GM21515 (cell line): ENCODE results near the gene ESCO1.

Experiments
- ATAC-seq: cut with Tn5 transposase; IDR thresholded peaks from one replicate; pipeline ENCODE4 v1.9.1; 2021; ENCODE audit not compliant: unreplicated experiment

ESCO1 gene

GRCh38 chr18:21490748-21491147, 109.8 kb downstream of the ESCO1 start:
- ATAC-seq: no peak

GRCh38 chr18:21489919-21490495, 110.5 kb downstream of the ESCO1 start:
- ATAC-seq: no peak

- ATAC-seq: no peak
These were observed 111.3 kb downstream of the ESCO1 start for GRCh38 chr18:21489119-21489750.

GRCh38 chr18:21486905-21487437, 113.5 kb downstream of the ESCO1 start:
- no peak for ATAC-seq

- ATAC-seq: no peak
These were observed 115.5 kb downstream of the ESCO1 start for GRCh38 chr18:21484851-21485636.

- no peak for ATAC-seq
These were observed 117.5 kb downstream of the ESCO1 start for GRCh38 chr18:21483051-21483450.

GRCh38 chr18:21481739-21482138, 118.8 kb downstream of the ESCO1 start:
- ATAC-seq: no peak

GRCh38 chr18:21479721-21480120, 120.8 kb downstream of the ESCO1 start:
- no peak for ATAC-seq
